ENCODE results near the gene TTC21A.

- TF ChIP-seq EZH2 (IDR thresholded peaks at IDR 0.05; ENCODE audit: borderline replicate concordance) (no peak), EZH2phosphoT487 (IDR thresholded peaks at IDR 0.05; ENCODE audit: low read depth, severe bottlenecking, unreplicated experiment) (no peak)
- TF ChIP-seq, protein P1, sequence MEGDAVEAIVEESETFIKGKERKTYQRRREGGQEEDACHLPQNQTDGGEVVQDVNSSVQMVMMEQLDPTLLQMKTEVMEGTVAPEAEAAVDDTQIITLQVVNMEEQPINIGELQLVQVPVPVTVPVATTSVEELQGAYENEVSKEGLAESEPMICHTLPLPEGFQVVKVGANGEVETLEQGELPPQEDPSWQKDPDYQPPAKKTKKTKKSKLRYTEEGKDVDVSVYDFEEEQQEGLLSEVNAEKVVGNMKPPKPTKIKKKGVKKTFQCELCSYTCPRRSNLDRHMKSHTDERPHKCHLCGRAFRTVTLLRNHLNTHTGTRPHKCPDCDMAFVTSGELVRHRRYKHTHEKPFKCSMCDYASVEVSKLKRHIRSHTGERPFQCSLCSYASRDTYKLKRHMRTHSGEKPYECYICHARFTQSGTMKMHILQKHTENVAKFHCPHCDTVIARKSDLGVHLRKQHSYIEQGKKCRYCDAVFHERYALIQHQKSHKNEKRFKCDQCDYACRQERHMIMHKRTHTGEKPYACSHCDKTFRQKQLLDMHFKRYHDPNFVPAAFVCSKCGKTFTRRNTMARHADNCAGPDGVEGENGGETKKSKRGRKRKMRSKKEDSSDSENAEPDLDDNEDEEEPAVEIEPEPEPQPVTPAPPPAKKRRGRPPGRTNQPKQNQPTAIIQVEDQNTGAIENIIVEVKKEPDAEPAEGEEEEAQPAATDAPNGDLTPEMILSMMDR (IDR thresholded peaks at IDR 0.05; ENCODE audit: poor library complexity) = no peak
Observed at GRCh38 chr3:39173318-39174125, 66.0 kb downstream of the TTC21A start.

Data from hepatocyte (in vitro differentiated cells).